NAMALWA (cell line): Measurements from ENCODE around the gene SLK.

ENCODE experiments used
- DNase-seq: peaks from one replicate; pipeline ENCODE4 v3.0.0-alpha.2; 2015; ENCODE audit warnings: low spot score

SLK gene

GRCh38 chr10:103941801-103942200, 25.1 kb upstream of the SLK start:
- no peak for DNase-seq

- no peak for DNase-seq
These were observed 24.1 kb upstream of the SLK start for GRCh38 chr10:103942866-103943265.

DNA sequence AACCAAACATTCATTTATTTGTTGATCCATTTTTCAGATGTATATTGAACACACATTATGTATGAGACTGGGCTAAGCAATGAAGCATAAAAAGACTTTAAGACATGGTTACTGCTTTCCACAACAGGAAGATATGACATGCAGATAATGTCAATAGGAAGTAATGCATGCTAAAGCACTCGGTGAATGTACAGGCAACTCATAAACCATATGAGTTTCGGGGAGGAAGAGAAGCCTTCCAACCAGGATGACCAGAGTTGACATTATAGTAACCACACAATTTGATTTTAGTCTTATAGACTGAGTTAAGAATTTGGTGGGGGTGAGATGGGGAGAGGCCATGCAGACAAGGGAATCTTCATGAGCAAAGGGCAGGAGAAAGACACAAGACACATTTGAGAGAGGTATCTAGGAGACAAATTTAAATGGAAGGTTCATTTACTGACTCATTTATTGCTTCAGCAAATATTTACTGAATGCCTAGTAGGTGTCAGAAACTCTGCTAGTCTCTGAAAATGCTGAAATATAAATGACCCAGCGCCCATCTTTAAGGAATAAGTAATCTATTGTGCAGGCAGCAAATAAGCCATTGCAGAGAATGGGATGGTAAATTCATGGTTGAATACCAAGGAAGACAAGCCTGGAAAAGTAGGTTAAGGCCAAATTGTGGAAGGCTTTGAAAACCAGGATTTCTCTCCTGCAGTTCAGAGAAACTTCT, 19.0 kb upstream of the SLK start:
- no peak for DNase-seq

GRCh38 chr10:103949728-103950127, 17.2 kb upstream of the SLK start:
- DNase-seq = no peak

GRCh38 chr10:103951183-103951582, 15.8 kb upstream of the SLK start:
- DNase-seq = no peak

- DNase-seq = no peak
These were observed 15.0 kb upstream of the SLK start for GRCh38 chr10:103951942-103952341.

- no peak for DNase-seq
These were observed 12.4 kb upstream of the SLK start for GRCh38 chr10:103954543-103954942.

DNA sequence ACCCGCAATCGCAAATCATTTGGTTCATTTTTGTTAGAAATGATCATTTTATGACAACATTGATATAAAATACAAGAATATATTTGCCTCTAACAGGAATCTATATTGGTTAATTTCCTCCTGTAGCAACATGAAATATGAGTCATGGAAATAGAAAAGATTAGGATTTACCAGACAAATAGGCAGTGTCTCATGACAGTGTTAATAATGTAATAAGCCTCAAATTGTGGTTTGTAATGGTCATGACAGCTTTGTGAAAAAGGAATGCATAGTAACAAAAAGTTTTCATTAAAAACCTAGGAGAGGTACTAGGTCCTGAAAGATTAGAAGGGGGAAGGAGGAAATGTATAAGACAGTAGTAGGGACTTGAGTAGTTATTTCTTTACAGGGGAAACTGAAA, 7.9 kb upstream of the SLK start:
- DNase-seq = no peak

- no peak for DNase-seq
These were observed 6.8 kb upstream of the SLK start for GRCh38 chr10:103960103-103960502.

- peak; percentile 60 for DNase-seq
These were observed 620 bp downstream of the SLK start for GRCh38 chr10:103967448-103968071.

DNA sequence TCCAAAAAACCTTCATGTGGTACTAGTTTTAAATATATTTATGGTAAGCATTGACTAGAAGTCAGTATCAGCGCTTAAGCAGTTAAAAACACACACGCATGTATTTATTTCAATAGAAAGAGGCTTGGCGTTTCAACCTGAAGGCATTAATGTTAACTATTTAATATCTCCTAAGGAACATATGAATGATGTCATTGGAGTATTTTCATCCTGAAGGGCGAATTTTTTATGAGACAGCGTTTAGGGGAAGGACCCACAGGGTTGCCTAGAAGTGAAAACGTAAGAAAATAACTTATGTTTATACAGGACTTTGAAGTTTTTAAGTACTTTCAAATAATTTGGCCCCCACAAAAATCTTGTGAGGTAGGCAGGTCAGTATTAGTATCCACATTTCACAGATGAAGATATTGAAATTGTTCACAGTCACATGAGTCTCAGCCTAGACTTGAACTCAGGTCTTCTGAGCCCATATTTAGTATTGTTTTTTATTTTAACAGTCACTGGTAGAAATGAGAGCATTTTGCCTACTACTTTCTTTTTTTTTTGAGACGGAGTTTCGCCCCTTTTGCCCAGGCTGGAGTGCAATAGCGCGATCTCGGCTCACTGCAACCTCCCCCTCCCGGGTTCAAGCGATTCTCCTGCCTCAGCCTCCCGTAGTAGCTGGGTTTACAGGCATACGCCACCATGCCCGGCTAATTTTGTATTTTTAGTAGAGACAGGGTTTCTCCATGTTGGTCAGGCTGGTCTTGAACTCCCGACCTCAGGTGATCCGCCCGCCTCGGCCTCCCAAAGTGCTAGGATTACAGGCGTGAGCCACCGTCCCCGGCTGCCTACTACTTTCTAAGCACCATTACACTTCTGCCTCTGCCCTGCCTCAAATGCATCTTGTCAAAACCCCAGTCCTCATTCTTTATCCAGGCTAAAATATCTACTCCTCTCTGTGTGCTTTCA, 1.8 kb downstream of the SLK start:
- DNase-seq = no peak

- DNase-seq = peak; percentile 23
These were observed 2.5 kb downstream of the SLK start for GRCh38 chr10:103969436-103969835.

GRCh38 chr10:103969857-103970627, 3.1 kb downstream of the SLK start:
- peak; percentile 35 for DNase-seq

- DNase-seq = no peak
These were observed 8.2 kb downstream of the SLK start for GRCh38 chr10:103975169-103975568.

DNA sequence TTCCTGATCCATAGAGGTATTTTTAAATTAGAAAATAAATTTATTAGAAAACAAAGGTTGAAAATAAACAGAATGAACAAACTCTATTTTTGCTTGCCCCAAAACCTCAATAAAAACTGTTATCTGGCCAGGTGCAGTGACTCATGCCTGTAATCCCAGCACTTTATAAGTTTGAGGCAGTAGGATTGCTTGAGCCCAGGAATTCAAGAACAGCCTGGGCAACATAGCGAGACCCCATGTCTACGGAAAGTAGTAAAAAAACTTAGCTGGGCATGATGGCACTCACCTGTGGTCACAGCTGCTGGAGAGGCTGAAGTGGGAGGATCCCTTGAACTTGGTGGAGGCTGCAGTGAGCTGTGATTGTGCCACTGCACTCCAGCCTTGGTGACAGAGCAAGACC, 10.3 kb downstream of the SLK start:
- no peak for DNase-seq

DNA sequence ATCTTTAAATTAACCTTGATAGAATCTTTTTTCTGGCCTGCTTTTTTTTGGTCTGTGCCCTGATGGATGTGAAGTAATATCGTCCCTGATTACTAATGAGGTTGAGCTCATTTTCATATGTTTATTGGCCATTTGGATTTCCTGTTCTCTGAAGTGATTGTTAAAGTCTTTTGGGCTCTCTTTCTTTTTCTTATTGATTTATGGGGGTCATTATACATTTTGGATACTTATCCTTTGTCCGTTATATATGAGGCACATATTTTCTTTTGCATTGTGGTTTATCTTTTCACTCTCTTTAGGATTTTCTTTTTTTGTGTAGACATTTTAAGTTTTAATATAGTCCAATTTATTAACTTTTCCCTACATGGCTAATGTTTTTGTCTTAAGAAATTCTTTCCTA, 12.6 kb downstream of the SLK start:
- DNase-seq = no peak

DNA sequence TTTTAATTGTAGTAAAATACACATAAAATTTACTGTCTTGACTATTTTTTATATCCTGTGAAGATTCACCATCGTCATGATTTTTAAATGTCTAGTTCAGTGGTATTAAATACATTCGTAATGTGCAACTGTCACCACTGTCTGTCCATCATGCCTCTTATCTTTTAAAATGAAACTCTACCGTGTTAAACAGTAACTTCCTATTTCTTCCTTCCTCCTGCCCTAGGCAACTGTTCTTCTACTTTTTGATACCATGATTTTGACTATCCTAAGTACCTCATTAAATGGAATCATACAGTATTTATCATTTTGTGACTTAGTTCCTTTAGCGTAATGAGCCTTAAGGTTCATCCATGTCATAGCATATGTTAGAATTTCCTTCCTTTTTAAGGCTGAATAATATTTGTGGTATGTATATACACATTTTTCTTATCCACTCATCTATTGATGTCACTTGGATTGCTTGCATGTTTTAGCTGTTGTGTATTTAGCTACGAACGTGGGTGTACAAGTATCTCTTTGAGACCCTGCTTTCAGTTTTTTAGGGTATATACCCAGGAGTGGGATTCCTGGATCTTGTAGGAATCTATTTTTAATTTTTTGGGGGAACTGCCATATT, 13.5 kb downstream of the SLK start:
- no peak for DNase-seq

- DNase-seq = no peak
These were observed 15.7 kb downstream of the SLK start for GRCh38 chr10:103982639-103983038.

DNA sequence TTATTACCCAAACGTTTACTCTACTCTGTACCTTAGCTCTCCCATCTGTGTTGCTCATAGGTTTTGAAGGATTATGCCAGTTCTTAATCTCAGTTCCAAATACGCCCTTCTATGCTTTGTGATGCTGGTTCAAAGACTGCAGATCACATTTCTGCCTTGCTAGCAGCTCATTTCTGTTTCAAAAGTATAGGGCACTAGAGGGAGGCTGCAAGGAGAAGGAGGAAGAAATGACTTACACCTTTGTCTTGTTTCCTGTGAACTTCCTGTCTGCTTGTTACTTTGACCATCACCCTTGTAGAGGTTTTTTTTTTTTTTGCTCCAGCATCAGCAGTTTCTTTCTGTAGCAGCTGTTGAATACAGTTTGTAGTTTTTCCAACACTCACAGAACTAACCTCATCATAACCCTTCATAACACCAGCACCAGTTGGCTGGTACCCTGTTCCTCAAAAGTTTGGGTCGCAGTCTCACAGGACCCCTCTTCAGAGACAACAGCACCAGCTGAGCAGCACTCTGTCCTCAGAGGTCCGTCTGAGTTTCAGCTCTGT, 16.5 kb downstream of the SLK start:
- DNase-seq = peak; percentile 30

GRCh38 chr10:103985726-103986125, 18.8 kb downstream of the SLK start:
- DNase-seq = no peak

DNA sequence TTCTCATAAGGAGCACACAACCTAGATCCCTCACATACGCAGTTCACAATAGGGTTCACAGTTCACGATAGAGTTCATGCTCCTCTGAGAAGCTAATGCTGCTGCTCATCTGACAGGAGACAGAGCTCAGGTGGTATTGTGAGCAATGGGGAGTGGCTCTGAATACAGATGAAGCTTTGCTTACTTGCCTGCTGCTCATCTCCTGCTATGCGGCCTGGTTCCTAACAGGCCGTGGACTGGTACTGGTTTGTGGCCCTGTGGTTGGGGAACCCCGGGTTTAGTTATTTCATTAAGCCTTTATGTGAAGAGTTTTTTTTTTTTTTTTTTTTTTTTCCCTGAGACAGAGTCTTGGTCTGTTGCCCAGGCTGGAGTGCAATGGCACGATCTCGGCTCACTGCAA, 19.4 kb downstream of the SLK start:
- no peak for DNase-seq
